A549 (cell line): ENCODE measurements around the gene MYO1H. TPM values are rescaled to one million over a fixed set of nuclear protein-coding genes. Genes with fewer than 3 reads are reported as not detected.

Experiments
- ATAC-seq, 2 experiments: fragments of 200-7000 bp in 1 of 2; fragments of >200 bp in 1 of 2; cut with Nextera tagmentation in 1 of 2; cut with Tn5 transposase in 1 of 2; 3 replicates each; pipeline versions ENCODE4 v1.8.0 to v1.9.1; 2018 to 2020; ENCODE audit warnings: mild to moderate bottlenecking in 1 of 2, moderate library complexity in 1 of 2
- CTCF ChIA-PET: fragments of 300-600 bp; sonication (Branson Sonifier 250); formaldehyde crosslinking; extraction: SDS; loops from one replicate; lab custom pipeline; 2021; ENCODE audit warnings: antibody characterized with exemption, inconsistent platforms; lab: Yijun Ruan, JAX
- POLR2A ChIA-PET: fragments of 350-600 bp; formaldehyde crosslinking; extraction: SDS; loops from one replicate; lab custom pipeline; 2021; ENCODE audit warnings: antibody characterized with exemption, inconsistent platforms; lab: Yijun Ruan, JAX
- DNase-seq, 2 experiments: peaks; one replicate each; pipeline versions ENCODE4 v3.0.0 to v3.0.0-alpha.2; 2011 to 2016; ENCODE audit warnings: low read depth in 1 of 2, low spot score in 1 of 2
- FAIRE-seq: peaks from 2 replicates; lab custom pipeline; 2011; peaks lifted over from hg19 to GRCh38; lab: Jason Lieb, UNC
- H3K27ac ChIP-seq, 2 experiments: fragments of >200 bp; sonication (Bioruptor Twin); formaldehyde crosslinking; 3 replicates each; pipeline ENCODE4 v1.5.1; 2016 to 2017
- H3K4me1 ChIP-seq: fragments of >200 bp; sonication (Bioruptor Twin); formaldehyde crosslinking; 3 replicates; pipeline ENCODE4 v1.6.1; 2016
- H3K4me2 ChIP-seq: fragments of >200 bp; sonication (Bioruptor Twin); formaldehyde crosslinking; 3 replicates; pipeline ENCODE4 v1.6.1; 2016
- H3K4me3 ChIP-seq: fragments of >200 bp; sonication (Bioruptor Twin); formaldehyde crosslinking; 3 replicates; pipeline ENCODE4 v1.5.1; 2016
- H3K9me3 ChIP-seq: fragments of >200 bp; sonication (Bioruptor Twin); formaldehyde crosslinking; 3 replicates; pipeline ENCODE4 v1.6.1; 2016
- CBX2 ChIP-seq: fragments of 200-600 bp; sonication (generic); IDR thresholded peaks from 2 replicates; pipeline ENCODE4 v1.6.1; 2016; ENCODE audit warnings: low read depth, mild to moderate bottlenecking, borderline replicate concordance
- CEBPB ChIP-seq, 2 experiments: fragments of >200 bp in 1 of 2; sonication (Bioruptor Twin) in 1 of 2; formaldehyde crosslinking in 1 of 2; IDR thresholded peaks; 2 replicates each; pipeline ENCODE4 v1.6.1; 2012 to 2016
- FOSL2 ChIP-seq, 2 experiments: fragments of 450-650 bp in 1 of 2; fragments of >200 bp in 1 of 2; sonication (Bioruptor Twin) in 1 of 2; formaldehyde crosslinking; IDR thresholded peaks; 2 replicates each; pipeline versions ENCODE4 v1.5.0 to v1.6.1; 2016 to 2020; ENCODE audit warnings: mild to moderate bottlenecking in 1 of 2, moderate library complexity in 1 of 2
- HOXB13 ChIP-seq: fragments of 250-450 bp; sonication (Bioruptor Pico); IDR thresholded peaks from 2 replicates; pipeline ENCODE4 v1.5.0; 2020; ENCODE audit warnings: low read depth, mild to moderate bottlenecking, moderate library complexity
- KDM5A ChIP-seq: fragments of 200-600 bp; sonication (generic); IDR thresholded peaks from 2 replicates; pipeline ENCODE4 v1.6.1; 2016; ENCODE audit warnings: antibody characterized with exemption, mild to moderate bottlenecking
- MAZ ChIP-seq: fragments of 150-350 bp; IDR thresholded peaks from 2 replicates; pipeline ENCODE4 v1.6.1; 2014; ENCODE audit warnings: antibody characterized with exemption, low read depth, low read length, borderline replicate concordance
- MYC ChIP-seq: IDR thresholded peaks from 2 replicates; pipeline ENCODE4 v1.6.1; 2012; ENCODE audit warnings: mild to moderate bottlenecking, inconsistent platforms, low read length, improper control_type of control experiment, borderline replicate concordance
- NFE2L2 ChIP-seq: fragments of 150-350 bp; conservative IDR thresholded peaks from 2 replicates; pipeline ENCODE4 v1.6.1; 2014; ENCODE audit warnings: low read length
- NPAS2 ChIP-seq: fragments of 250-450 bp; sonication (Bioruptor Pico); IDR thresholded peaks from 2 replicates; pipeline ENCODE4 v1.8.0; 2022; ENCODE audit warnings: mild to moderate bottlenecking, moderate library complexity, borderline replicate concordance
- POLR2AphosphoS2 ChIP-seq: conservative IDR thresholded peaks from 2 replicates; pipeline ENCODE4 v1.6.1; 2012; ENCODE audit warnings: low read length, improper control_type of control experiment, inconsistent platforms
- ZC3H11A ChIP-seq: fragments of 450-650 bp; IDR thresholded peaks from 2 replicates; pipeline ENCODE4 v1.6.1; 2014; ENCODE audit warnings: antibody characterized with exemption, mild to moderate bottlenecking
- ZNF302 ChIP-seq: fragments of 250-450 bp; sonication (Bioruptor Pico); IDR thresholded peaks from 2 replicates; pipeline ENCODE4 v1.9.0; 2021; ENCODE audit warnings: inconsistent platforms, mild to moderate bottlenecking, moderate library complexity
- WGBS: methylation state at CpG from one replicate; pipeline ENCODE4 v1.1.6; 2017; ENCODE audit errors: missing lambda C conversion rate; 5-methylcytosine and 5-hydroxymethylcytosine counted together
- polyA plus RNA-seq, 4 experiments: library from polyadenylated mRNA; depleted of rRNA in 3 of 4; stranded (reverse); fragments of >200 nt; fragmentation: RNase III in 1 of 4; extraction: RNeasy Plus Mini Kit Qiagen cat#74134 plus additional on column Dnase treatment in 1 of 4; gene quantifications; 2 replicates in 3 of 4; 3 replicates in 1 of 4; pipeline ENCODE4 v1.2.3, GENCODE V29; 2011 to 2017
- TF ChIP-seq, protein P1 (sequence below): fragments of >200 bp; sonication (Bioruptor Twin); formaldehyde crosslinking; IDR thresholded peaks from 3 replicates; pipeline ENCODE4 v1.6.1; 2016
- TF ChIP-seq, protein P2 (sequence below): IDR thresholded peaks from 2 replicates; pipeline ENCODE4 v1.6.1; 2012
- TF ChIP-seq, protein P3 (sequence below): IDR thresholded peaks from 2 replicates; pipeline ENCODE4 v1.6.1; 2012; ENCODE audit warnings: low read depth, borderline replicate concordance
- TF ChIP-seq, protein P4 (sequence below): fragments of >200 bp; sonication (Bioruptor Twin); formaldehyde crosslinking; IDR thresholded peaks from 2 replicates; pipeline ENCODE4 v1.6.1; 2016
- TF ChIP-seq, protein P5 (sequence below): fragments of >200 bp; sonication (Bioruptor Twin); formaldehyde crosslinking; IDR thresholded peaks from 3 replicates; pipeline ENCODE4 v1.5.1; 2016
- TF ChIP-seq, protein P6 (sequence below): fragments of 250-450 bp; sonication (Bioruptor Pico); IDR thresholded peaks from 2 replicates; pipeline ENCODE4 v1.5.0; 2020; ENCODE audit warnings: low read depth, mild to moderate bottlenecking, moderate library complexity
- TF ChIP-seq, protein P7 (sequence below): fragments of 150-350 bp; IDR thresholded peaks from 2 replicates; pipeline ENCODE4 v1.6.1; 2014; ENCODE audit warnings: low read depth, mild to moderate bottlenecking, low read length

Gene MYO1H
- polyA plus RNA-seq, 2 of the 4 experiments (the other 2 are of a cell fraction) = not detected

DNA sequence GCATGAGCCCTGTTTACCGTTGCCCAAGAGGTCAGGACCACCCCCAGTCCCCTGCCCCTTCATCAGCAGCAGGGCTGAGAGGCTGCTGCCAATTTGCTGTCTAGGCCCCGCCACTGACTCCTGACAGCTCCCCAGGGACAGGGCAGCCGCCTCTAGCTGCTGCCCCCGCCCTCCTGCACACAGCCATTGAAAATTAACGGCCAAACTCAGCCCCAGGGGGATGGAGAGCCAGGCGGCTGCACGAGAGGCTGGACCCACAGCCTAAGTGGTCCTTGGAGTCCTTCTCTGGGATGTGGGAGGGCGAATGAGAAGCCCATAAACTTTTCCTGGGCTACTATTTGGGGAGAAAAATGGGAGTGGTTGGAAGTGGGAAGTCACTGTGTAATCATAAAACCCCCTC is 43.2 kb upstream of the MYO1H start (continued):
- TF ChIP-seq, protein P1, sequence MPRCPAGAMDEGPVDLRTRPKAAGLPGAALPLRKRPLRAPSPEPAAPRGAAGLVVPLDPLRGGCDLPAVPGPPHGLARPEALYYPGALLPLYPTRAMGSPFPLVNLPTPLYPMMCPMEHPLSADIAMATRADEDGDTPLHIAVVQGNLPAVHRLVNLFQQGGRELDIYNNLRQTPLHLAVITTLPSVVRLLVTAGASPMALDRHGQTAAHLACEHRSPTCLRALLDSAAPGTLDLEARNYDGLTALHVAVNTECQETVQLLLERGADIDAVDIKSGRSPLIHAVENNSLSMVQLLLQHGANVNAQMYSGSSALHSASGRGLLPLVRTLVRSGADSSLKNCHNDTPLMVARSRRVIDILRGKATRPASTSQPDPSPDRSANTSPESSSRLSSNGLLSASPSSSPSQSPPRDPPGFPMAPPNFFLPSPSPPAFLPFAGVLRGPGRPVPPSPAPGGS = no peak
- TF ChIP-seq, protein P2, sequence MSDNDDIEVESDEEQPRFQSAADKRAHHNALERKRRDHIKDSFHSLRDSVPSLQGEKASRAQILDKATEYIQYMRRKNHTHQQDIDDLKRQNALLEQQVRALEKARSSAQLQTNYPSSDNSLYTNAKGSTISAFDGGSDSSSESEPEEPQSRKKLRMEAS = no peak
- no peak for TF ChIP-seq ZNF302 (CRISPR knock-in tag)
- TF ChIP-seq, protein P3, sequence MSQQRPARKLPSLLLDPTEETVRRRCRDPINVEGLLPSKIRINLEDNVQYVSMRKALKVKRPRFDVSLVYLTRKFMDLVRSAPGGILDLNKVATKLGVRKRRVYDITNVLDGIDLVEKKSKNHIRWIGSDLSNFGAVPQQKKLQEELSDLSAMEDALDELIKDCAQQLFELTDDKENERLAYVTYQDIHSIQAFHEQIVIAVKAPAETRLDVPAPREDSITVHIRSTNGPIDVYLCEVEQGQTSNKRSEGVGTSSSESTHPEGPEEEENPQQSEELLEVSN = no peak

DNA sequence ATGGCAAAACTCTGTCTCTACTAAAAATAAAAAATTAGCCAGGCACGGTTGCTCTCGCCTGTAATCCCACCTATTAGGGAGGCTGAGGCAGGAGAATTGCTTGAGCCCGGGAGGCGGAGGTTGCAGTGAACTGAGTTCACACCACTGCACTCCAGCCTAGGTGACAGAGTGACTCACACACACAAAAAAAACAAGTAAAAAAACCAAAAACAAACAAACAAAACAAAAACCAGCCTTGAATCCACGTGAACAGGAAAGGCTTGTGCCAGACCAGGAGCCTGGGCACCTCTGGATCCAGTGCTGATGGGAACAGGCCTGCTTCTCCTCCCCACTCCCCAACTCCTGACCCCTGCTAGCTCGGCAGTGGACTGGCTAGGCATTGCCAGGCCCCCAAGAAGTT is 42.2 kb upstream of the MYO1H start:
- TF ChIP-seq HOXB13 (no peak), NFE2L2 (no peak), FOSL2 (IDR thresholded peaks at IDR 0.05) (no peak), FOSL2 (CRISPR knock-in tag; IDR thresholded peaks at IDR 0.05) (peak; percentile 15; the same call in 1 of the 2 replicates), MYC (no peak), MAZ (no peak)
- TF ChIP-seq, protein P4, sequence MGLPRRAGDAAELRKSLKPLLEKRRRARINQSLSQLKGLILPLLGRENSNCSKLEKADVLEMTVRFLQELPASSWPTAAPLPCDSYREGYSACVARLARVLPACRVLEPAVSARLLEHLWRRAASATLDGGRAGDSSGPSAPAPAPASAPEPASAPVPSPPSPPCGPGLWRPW = no peak
- TF ChIP-seq, protein P5, sequence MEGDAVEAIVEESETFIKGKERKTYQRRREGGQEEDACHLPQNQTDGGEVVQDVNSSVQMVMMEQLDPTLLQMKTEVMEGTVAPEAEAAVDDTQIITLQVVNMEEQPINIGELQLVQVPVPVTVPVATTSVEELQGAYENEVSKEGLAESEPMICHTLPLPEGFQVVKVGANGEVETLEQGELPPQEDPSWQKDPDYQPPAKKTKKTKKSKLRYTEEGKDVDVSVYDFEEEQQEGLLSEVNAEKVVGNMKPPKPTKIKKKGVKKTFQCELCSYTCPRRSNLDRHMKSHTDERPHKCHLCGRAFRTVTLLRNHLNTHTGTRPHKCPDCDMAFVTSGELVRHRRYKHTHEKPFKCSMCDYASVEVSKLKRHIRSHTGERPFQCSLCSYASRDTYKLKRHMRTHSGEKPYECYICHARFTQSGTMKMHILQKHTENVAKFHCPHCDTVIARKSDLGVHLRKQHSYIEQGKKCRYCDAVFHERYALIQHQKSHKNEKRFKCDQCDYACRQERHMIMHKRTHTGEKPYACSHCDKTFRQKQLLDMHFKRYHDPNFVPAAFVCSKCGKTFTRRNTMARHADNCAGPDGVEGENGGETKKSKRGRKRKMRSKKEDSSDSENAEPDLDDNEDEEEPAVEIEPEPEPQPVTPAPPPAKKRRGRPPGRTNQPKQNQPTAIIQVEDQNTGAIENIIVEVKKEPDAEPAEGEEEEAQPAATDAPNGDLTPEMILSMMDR = no peak
- WGBS = 58% methylated on average over 6 of the region's 6 CpGs
- CTCF ChIA-PET = interaction anchor here (1.1 to 1.4 kb wide), 4 partner anchors 8 to 193 kb away, joined by 3 to 5 read pairs (median 4); no protein-coding TSS in a partner anchor

DNA sequence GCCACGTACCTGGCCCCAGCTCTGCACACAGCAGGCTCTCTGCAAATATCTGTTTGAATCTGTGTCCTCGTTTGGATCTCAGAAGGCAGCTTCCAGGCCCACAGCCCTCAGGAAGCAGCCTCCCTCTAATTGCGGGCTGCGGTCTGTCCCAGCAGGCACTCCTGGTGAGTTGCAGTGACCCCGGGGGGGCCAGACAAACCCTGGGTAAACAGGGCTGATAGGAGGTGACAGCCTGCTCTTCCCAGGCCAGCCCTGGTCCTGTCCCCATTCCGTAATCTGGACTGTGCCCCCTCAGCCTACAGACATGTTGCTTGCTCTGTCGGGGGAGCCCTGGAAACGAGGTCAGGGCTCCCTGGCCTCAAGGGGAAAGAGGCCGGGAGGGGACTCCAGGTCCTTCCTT is 40.6 kb upstream of the MYO1H start:
- Histone ChIP-seq H3K4me3 (no peak overlapping the region), H3K27ac (no peak overlapping the region), H3K9me3 (no peaks in the 10 kb centered on the region), H3K4me2 (no peak overlapping the region), H3K4me1 (peaks cover 14% of the 10 kb centered on the region; the same call in 2 of the 3 replicates)
- FAIRE-seq (no peak), ATAC-seq (no peak), DNase-seq (no peak)
- TF ChIP-seq, protein P6, sequence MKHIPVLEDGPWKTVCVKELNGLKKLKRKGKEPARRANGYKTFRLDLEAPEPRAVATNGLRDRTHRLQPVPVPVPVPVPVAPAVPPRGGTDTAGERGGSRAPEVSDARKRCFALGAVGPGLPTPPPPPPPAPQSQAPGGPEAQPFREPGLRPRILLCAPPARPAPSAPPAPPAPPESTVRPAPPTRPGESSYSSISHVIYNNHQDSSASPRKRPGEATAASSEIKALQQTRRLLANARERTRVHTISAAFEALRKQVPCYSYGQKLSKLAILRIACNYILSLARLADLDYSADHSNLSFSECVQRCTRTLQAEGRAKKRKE = no peak
- TF ChIP-seq, protein P3 = no peak
- TF ChIP-seq NPAS2 (CRISPR knock-in tag) (no peak), NFE2L2 (no peak), KDM5A (no peak), POLR2AphosphoS2 (no peak), CBX2 (no peak), ZC3H11A (no peak), CEBPB (IDR thresholded peaks at IDR 0.05) (no peak)
- TF ChIP-seq, protein P2 = no peak
- TF ChIP-seq, protein P7, sequence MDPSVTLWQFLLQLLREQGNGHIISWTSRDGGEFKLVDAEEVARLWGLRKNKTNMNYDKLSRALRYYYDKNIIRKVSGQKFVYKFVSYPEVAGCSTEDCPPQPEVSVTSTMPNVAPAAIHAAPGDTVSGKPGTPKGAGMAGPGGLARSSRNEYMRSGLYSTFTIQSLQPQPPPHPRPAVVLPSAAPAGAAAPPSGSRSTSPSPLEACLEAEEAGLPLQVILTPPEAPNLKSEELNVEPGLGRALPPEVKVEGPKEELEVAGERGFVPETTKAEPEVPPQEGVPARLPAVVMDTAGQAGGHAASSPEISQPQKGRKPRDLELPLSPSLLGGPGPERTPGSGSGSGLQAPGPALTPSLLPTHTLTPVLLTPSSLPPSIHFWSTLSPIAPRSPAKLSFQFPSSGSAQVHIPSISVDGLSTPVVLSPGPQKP = no peak
- ChIA-PET POLR2A (no interaction called here), CTCF (interaction anchor here (0.7 to 1.4 kb wide), 2 partner anchors 9 to 78 kb away, joined by 3 read pairs; no protein-coding TSS in a partner anchor)
- WGBS = 71% methylated on average over 9 of the region's 9 CpGs

More for the DNA sequence above, 42.2 kb upstream of the MYO1H start:
- DNase-seq (no peak), FAIRE-seq (no peak), ATAC-seq (no peak)
- Histone ChIP-seq H3K4me3 (no peak overlapping the region), H3K9me3 (no peaks in the 10 kb centered on the region), H3K4me1 (peaks cover 9% of the 10 kb centered on the region; the same call in 2 of the 3 replicates), H3K27ac (no peak overlapping the region), H3K4me2 (no peak overlapping the region)
- POLR2A ChIA-PET = no interaction called here
